OCI-LY1 (cell line): ENCODE measurements around the gene CCDC50.

Source experiments
- H2AFZ ChIP-seq: fragments of 200-600 bp; sonication (generic), shearing (Covaris generic); 2 replicates; pipeline ENCODE4 v1.6.0; 2014; ENCODE audit warnings: antibody characterized with exemption, mild to moderate bottlenecking, low read length
- H3F3A ChIP-seq: fragments of 200-600 bp; sonication (generic), shearing (Covaris generic); 2 replicates; pipeline ENCODE4 v1.6.0; 2014; ENCODE audit warnings: mild to moderate bottlenecking, antibody characterized with exemption, low read length, moderate library complexity; ENCODE audit not compliant: insufficient read depth
- H3K27ac ChIP-seq: fragments of 200-600 bp; sonication (generic); 2 replicates; pipeline ENCODE4 v1.5.1; 2014; ENCODE audit warnings: low read length, mixed run types, mild to moderate bottlenecking, low read depth; ENCODE audit not compliant: poor library complexity, severe bottlenecking
- H3K27me3 ChIP-seq: fragments of 200-600 bp; sonication (generic); 2 replicates; pipeline ENCODE4 v1.6.0; 2014; ENCODE audit warnings: antibody characterized with exemption, mild to moderate bottlenecking, low read length, moderate library complexity; ENCODE audit not compliant: insufficient read depth
- H3K36me3 ChIP-seq: fragments of 200-600 bp; sonication (generic); 2 replicates; pipeline ENCODE4 v1.6.1; 2014; ENCODE audit warnings: mild to moderate bottlenecking, antibody characterized with exemption, low read length, moderate library complexity, mixed read lengths; ENCODE audit not compliant: insufficient read depth
- H3K4me1 ChIP-seq: fragments of 200-600 bp; sonication (generic); 2 replicates; pipeline ENCODE4 v1.5.1; 2014; ENCODE audit warnings: mild to moderate bottlenecking, low read length, moderate library complexity; ENCODE audit not compliant: insufficient read depth, severe bottlenecking
- H3K4me2 ChIP-seq: fragments of 200-600 bp; sonication (generic), shearing (Covaris generic); 2 replicates; pipeline ENCODE4 v1.6.1; 2014; ENCODE audit warnings: low read length
- H3K4me3 ChIP-seq: fragments of 200-600 bp; sonication (generic); 2 replicates; pipeline ENCODE4 v1.5.1; 2014; ENCODE audit warnings: low read length, low read depth, mild to moderate bottlenecking, mixed read lengths; ENCODE audit not compliant: poor library complexity, severe bottlenecking
- H3K79me2 ChIP-seq: fragments of 200-600 bp; shearing (Covaris generic); 2 replicates; pipeline ENCODE4 v1.6.1; 2016; ENCODE audit warnings: mixed run types, low read length, mixed read lengths; ENCODE audit not compliant: insufficient read depth
- H3K9ac ChIP-seq: fragments of 200-600 bp; sonication (generic), shearing (Covaris generic); 2 replicates; pipeline ENCODE4 v1.6.1; 2014; ENCODE audit warnings: mild to moderate bottlenecking, low read length, mixed read lengths
- H3K9me2 ChIP-seq: fragments of 200-600 bp; sonication (generic), shearing (Covaris generic); 2 replicates; pipeline ENCODE4 v1.6.1; 2014; ENCODE audit warnings: low read depth, mild to moderate bottlenecking, low read length, mixed read lengths
- H3K9me3 ChIP-seq: fragments of 200-600 bp; shearing (Covaris generic); 2 replicates; pipeline ENCODE4 v1.6.1; 2014; ENCODE audit warnings: low read length, mixed read lengths
- H4K20me1 ChIP-seq: fragments of 200-600 bp; sonication (generic), shearing (Covaris generic); 2 replicates; pipeline ENCODE4 v1.6.0; 2016; ENCODE audit warnings: mild to moderate bottlenecking, low read length; ENCODE audit not compliant: insufficient read depth
- CTCF ChIP-seq: fragments of 200-600 bp; sonication (generic), shearing (Covaris generic); IDR thresholded peaks from 2 replicates; pipeline ENCODE4 v1.5.1; 2017; ENCODE audit warnings: mild to moderate bottlenecking, antibody characterized with exemption, low read length, moderate library complexity, mixed read lengths
- EZH2 ChIP-seq: fragments of 200-600 bp; sonication (generic), shearing (Covaris generic); IDR thresholded peaks from 2 replicates; pipeline ENCODE4 v1.8.0; 2017; ENCODE audit warnings: borderline replicate concordance, mixed run types, mild to moderate bottlenecking, antibody characterized with exemption, low read length, moderate library complexity, mixed read lengths

CCDC50 gene

GRCh38 chr3:191340351-191340750 is 11.2 kb downstream of the CCDC50 start:
- TF ChIP-seq CTCF (no peak), EZH2 (no peak)
- no peaks in the 10 kb centered on the region for H3K9me3 ChIP-seq
- H3F3A ChIP-seq: no peaks in the 10 kb centered on the region
- no peaks in the 10 kb centered on the region for H3K36me3 ChIP-seq
- H4K20me1 ChIP-seq: no peaks in the 10 kb centered on the region
- no peaks in the 10 kb centered on the region for H3K4me1 ChIP-seq
- H3K27me3 ChIP-seq: no peaks in the 10 kb centered on the region
- no peak overlapping the region for H3K9ac ChIP-seq
- H3K4me2 ChIP-seq: no peak overlapping the region
- H3K79me2 ChIP-seq: no peaks in the 10 kb centered on the region
- no peak overlapping the region for H3K4me3 ChIP-seq
- no peak overlapping the region for H2AFZ ChIP-seq
- H3K27ac ChIP-seq: no peak overlapping the region
- no peaks in the 10 kb centered on the region for H3K9me2 ChIP-seq

GRCh38 chr3:191340966-191341365 is 11.8 kb downstream of the CCDC50 start:
- no peak overlapping the region for H3K9ac ChIP-seq
- H3K27me3 ChIP-seq: no peaks in the 10 kb centered on the region
- no peaks in the 10 kb centered on the region for H3K4me1 ChIP-seq
- no peaks in the 10 kb centered on the region for H3K79me2 ChIP-seq
- H3K9me3 ChIP-seq: no peaks in the 10 kb centered on the region
- no peak overlapping the region for H3K27ac ChIP-seq
- no peak overlapping the region for H3K4me3 ChIP-seq
- H4K20me1 ChIP-seq: no peaks in the 10 kb centered on the region
- H2AFZ ChIP-seq: no peak overlapping the region
- no peaks in the 10 kb centered on the region for H3K36me3 ChIP-seq
- H3K4me2 ChIP-seq: no peak overlapping the region
- TF ChIP-seq EZH2 (no peak), CTCF (no peak)
- H3K9me2 ChIP-seq: no peaks in the 10 kb centered on the region
- H3F3A ChIP-seq: no peaks in the 10 kb centered on the region

- Histone ChIP-seq H3K4me3 (no peak overlapping the region), H3K4me1 (no peaks in the 10 kb centered on the region), H2AFZ (no peak overlapping the region), H3K4me2 (no peak overlapping the region), H3K9me2 (no peaks in the 10 kb centered on the region), H3K79me2 (no peaks in the 10 kb centered on the region), H3K36me3 (no peaks in the 10 kb centered on the region), H4K20me1 (no peaks in the 10 kb centered on the region), H3K9me3 (no peaks in the 10 kb centered on the region), H3F3A (no peaks in the 10 kb centered on the region), H3K9ac (no peak overlapping the region), H3K27ac (no peak overlapping the region), H3K27me3 (no peaks in the 10 kb centered on the region)
- TF ChIP-seq EZH2: no peak
- no peak for TF ChIP-seq CTCF
These were observed 12.8 kb downstream of the CCDC50 start for GRCh38 chr3:191342006-191342405.
